Right ventricle myocardium inferior (tissue), 1 donor: ENCODE results near the gene ZFAND3. TPM values are rescaled to one million over a fixed set of nuclear protein-coding genes. Genes with fewer than 3 reads are reported as not detected.

Experiments
- ATAC-seq: fragments of 200-7000 bp; cut with Tn5 transposase; one replicate; pipeline ENCODE4 v1.9.1; 2020; ENCODE audit warnings: mild to moderate bottlenecking, moderate library complexity
- DNase-seq: peaks from one replicate; pipeline ENCODE4 v3.0.0; 2021; ENCODE audit errors: missing footprints
- intact Hi-C: fragments of 100-400 bp; cut with DNase I; formaldehyde crosslinking; loops from one replicate; pipeline ENCODE4 v1.11.0; 2022
- total RNA-seq: library from RNA; stranded (reverse); fragmentation: NEBNext Ultra II Directional; extraction: Animal tissue kit (Norgen Biotek cat#: 25700); gene quantifications from one replicate; pipeline ENCODE4 v1.2.1, GENCODE V29; 2021
- donor health status: DM: no; HTN: yes; CAD: no; lungs with severe emphysema.

Gene ZFAND3
- total RNA-seq, 1 donor from 2014 or later = 84.1 TPM

- ATAC-seq (no peak), DNase-seq (no peak)
- intact Hi-C loops = no loop called here
These were observed 178.8 kb downstream of the ZFAND3 start for GRCh38 chr6:37998366-37998765.

GRCh38 chr6:38001386-38001785, 181.9 kb downstream of the ZFAND3 start:
- no peak for ATAC-seq
- intact Hi-C loops = no loop called here

GRCh38 chr6:38004908-38005307, 185.4 kb downstream of the ZFAND3 start:
- DNase-seq (no peak), ATAC-seq (no peak)
- intact Hi-C loops = no loop called here

More at GRCh38 chr6:38001386-38001785, 181.9 kb downstream of the ZFAND3 start:
- DNase-seq = no peak

- intact Hi-C loops = loop anchor here (2.0 to 10.0 kb wide), 2 partner anchors 271 to 307 kb away; no protein-coding TSS in a partner anchor
- no peak for ATAC-seq
These were observed 192.4 kb downstream of the ZFAND3 start for GRCh38 chr6:38011937-38012336.

GRCh38 chr6:38012573-38012972, 193.0 kb downstream of the ZFAND3 start:
- no peak for DNase-seq
- ATAC-seq = peak; percentile 56
- intact Hi-C loops = loop anchor here (2.0 to 10.0 kb wide), 2 partner anchors 272 to 308 kb away; no protein-coding TSS in a partner anchor

More at GRCh38 chr6:38011937-38012336, 192.4 kb downstream of the ZFAND3 start:
- DNase-seq = no peak

GRCh38 chr6:38015341-38015740, 195.8 kb downstream of the ZFAND3 start:
- DNase-seq (no peak), ATAC-seq (no peak)
- intact Hi-C loops = loop anchor here (10.0 kb wide), 1 partner anchor 311 kb away; no protein-coding TSS in a partner anchor

GRCh38 chr6:38016824-38017223, 197.3 kb downstream of the ZFAND3 start:
- ATAC-seq = no peak
- intact Hi-C loops = loop anchor here (2.0 to 10.0 kb wide), 2 partner anchors 226 to 312 kb away; no protein-coding TSS in a partner anchor
- no peak for DNase-seq

GRCh38 chr6:38018755-38019165, 199.2 kb downstream of the ZFAND3 start:
- ATAC-seq = no peak
- intact Hi-C loops = loop anchor here (10.0 kb wide), 1 partner anchor 314 kb away; no protein-coding TSS in a partner anchor
- DNase-seq = no peak

- DNase-seq = no peak
- no peak for ATAC-seq
- intact Hi-C loops = no loop called here
These were observed 201.1 kb downstream of the ZFAND3 start for GRCh38 chr6:38020593-38020992.

GRCh38 chr6:38021029-38021428, 201.5 kb downstream of the ZFAND3 start:
- ATAC-seq = no peak
- intact Hi-C loops = no loop called here

GRCh38 chr6:38021571-38021970, 202.0 kb downstream of the ZFAND3 start:
- intact Hi-C loops = no loop called here
- DNase-seq = no peak
- no peak for ATAC-seq

More at GRCh38 chr6:38021029-38021428, 201.5 kb downstream of the ZFAND3 start:
- DNase-seq = no peak

GRCh38 chr6:38022688-38023087, 203.2 kb downstream of the ZFAND3 start:
- no peak for DNase-seq
- intact Hi-C loops = no loop called here
- no peak for ATAC-seq

GRCh38 chr6:38024908-38025307, 205.4 kb downstream of the ZFAND3 start:
- intact Hi-C loops = no loop called here

GRCh38 chr6:38025451-38025850, 205.9 kb downstream of the ZFAND3 start:
- intact Hi-C loops = no loop called here
- ATAC-seq = no peak
- DNase-seq = no peak

More at GRCh38 chr6:38024908-38025307, 205.4 kb downstream of the ZFAND3 start:
- ATAC-seq (no peak), DNase-seq (no peak)

GRCh38 chr6:38027685-38028373, 208.3 kb downstream of the ZFAND3 start:
- ATAC-seq (no peak), DNase-seq (no peak)
- intact Hi-C loops = no loop called here

GRCh38 chr6:38030380-38030779, 210.9 kb downstream of the ZFAND3 start:
- no peak for DNase-seq
- ATAC-seq = no peak
- intact Hi-C loops = loop anchor here (5.0 kb wide), 1 partner anchor 462 kb away; no protein-coding TSS in a partner anchor

- no peak for DNase-seq
- no peak for ATAC-seq
- intact Hi-C loops = loop anchor here (5.0 kb wide), 1 partner anchor 460 kb away; no protein-coding TSS in a partner anchor
These were observed 213.3 kb downstream of the ZFAND3 start for GRCh38 chr6:38032797-38033196.

- intact Hi-C loops = loop anchor here (5.0 kb wide), 1 partner anchor 459 kb away; no protein-coding TSS in a partner anchor
- no peak for DNase-seq
- no peak for ATAC-seq
These were observed 214.0 kb downstream of the ZFAND3 start for GRCh38 chr6:38033442-38033982.

- ATAC-seq = no peak
- intact Hi-C loops = loop anchor here (5.0 kb wide), 1 partner anchor 458 kb away; no protein-coding TSS in a partner anchor
- DNase-seq = no peak
These were observed 214.9 kb downstream of the ZFAND3 start for GRCh38 chr6:38034274-38034914.
